GM12878 (cell line): ENCODE measurements around the gene EP400. TPM values are rescaled to one million over a fixed set of nuclear protein-coding genes. Genes with fewer than 3 reads are reported as not detected.

ENCODE experiments used
- ATAC-seq: fragments of 200-7000 bp; cut with Tn5 transposase; 3 replicates; pipeline ENCODE4 v1.9.1; 2020; ENCODE audit warnings: mild to moderate bottlenecking, moderate library complexity
- BruUV-seq: library from RNA; stranded (reverse); fragments of 400-500 nt; replicated peaks from 2 replicates; lab custom pipeline; 2021; lab: Mats Ljungman, UMichigan
- CTCF ChIA-PET: fragments of 300-600 bp; sonication (Branson Sonifier 250); formaldehyde crosslinking; extraction: SDS; loops from one replicate; lab custom pipeline; 2021; ENCODE audit warnings: inconsistent platforms; lab: Yijun Ruan, JAX
- POLR2A ChIA-PET: fragments of 350-600 bp; formaldehyde crosslinking; extraction: SDS; loops from one replicate; lab custom pipeline; 2021; ENCODE audit warnings: inconsistent platforms; lab: Charles Lee
- RAD21 ChIA-PET: fragments of 300-600 bp; sonication (Branson Sonifier 250); formaldehyde crosslinking; loops from one replicate; lab custom pipeline; 2023; ENCODE audit warnings: antibody characterized with exemption; ENCODE audit not compliant: unreplicated experiment; lab: Charles Lee
- SMC1A ChIA-PET: fragments of 300-600 bp; sonication (Branson Sonifier 250); formaldehyde crosslinking; loops from one replicate; lab custom pipeline; 2023; ENCODE audit not compliant: unreplicated experiment, uncharacterized antibody; lab: Charles Lee
- DNase-seq: peaks from one replicate; pipeline ENCODE4 v3.0.0-alpha.2; 2011; ENCODE audit warnings: low read depth, low spot score
- FAIRE-seq: peaks from 3 replicates; lab custom pipeline; 2011; peaks lifted over from hg19 to GRCh38; lab: Jason Lieb, UNC
- H2AFZ ChIP-seq: 2 replicates; pipeline ENCODE4 v1.6.0; 2011; ENCODE audit warnings: low read depth, low read length, control low read depth; ENCODE audit not compliant: control insufficient read depth
- H3K27ac ChIP-seq: 2 replicates; pipeline ENCODE4 v1.5.1; 2011; ENCODE audit warnings: control low read depth; ENCODE audit not compliant: control insufficient read depth, insufficient read depth
- H3K27me3 ChIP-seq, 2 experiments: replicated peaks in 1 of 2; 2 replicates each; pipeline versions ENCODE4 v1.6.0 to v1.6.1; 2011; ENCODE audit warnings: low read length in 1 of 2; ENCODE audit not compliant: control insufficient read depth in 2 of 2, insufficient read depth in 2 of 2
- H3K36me3 ChIP-seq, 2 experiments: 2 replicates each; pipeline ENCODE4 v1.5.1; 2011; ENCODE audit warnings: low read length in 1 of 2; ENCODE audit not compliant: control insufficient read depth in 2 of 2, insufficient read depth in 2 of 2
- H3K4me1 ChIP-seq: 2 replicates; pipeline ENCODE4 v1.6.1; 2011; ENCODE audit warnings: mild to moderate bottlenecking, low read length, moderate library complexity, mixed read lengths; ENCODE audit not compliant: control insufficient read depth, insufficient read depth
- H3K4me2 ChIP-seq: 2 replicates; pipeline ENCODE4 v1.6.0; 2011; ENCODE audit warnings: control low read depth; ENCODE audit not compliant: control insufficient read depth, insufficient read depth
- H3K4me3 ChIP-seq: fragments of 200-600 bp; sonication (generic); 2 replicates; pipeline ENCODE4 v1.5.1; 2016
- H3K79me2 ChIP-seq: 2 replicates; pipeline ENCODE4 v1.6.0; 2011; ENCODE audit warnings: low read length; ENCODE audit not compliant: control insufficient read depth, insufficient read depth
- H3K9ac ChIP-seq: 2 replicates; pipeline ENCODE4 v1.8.0; 2011; ENCODE audit warnings: low read length, control low read depth, mixed read lengths; ENCODE audit not compliant: control insufficient read depth, insufficient read depth
- H3K9me3 ChIP-seq: replicated peaks from 3 replicates; pipeline ENCODE4 v1.5.1; 2011; ENCODE audit warnings: mild to moderate bottlenecking, low read length; ENCODE audit not compliant: control insufficient read depth, insufficient read depth
- H4K20me1 ChIP-seq: 2 replicates; pipeline ENCODE4 v1.6.0; 2011; ENCODE audit not compliant: control insufficient read depth, insufficient read depth
- BRCA1 ChIP-seq: IDR thresholded peaks from 2 replicates; pipeline ENCODE4 v1.6.1; 2011; ENCODE audit warnings: low read depth, low read length, improper control_type of control experiment
- CBX3 ChIP-seq: fragments of 200-600 bp; sonication (generic); IDR thresholded peaks from 2 replicates; pipeline ENCODE4 v1.6.1; 2016; ENCODE audit warnings: low read depth, borderline replicate concordance
- CEBPB ChIP-seq, 2 experiments: fragments of 150-350 bp in 1 of 2; IDR thresholded peaks; 2 replicates each; pipeline ENCODE4 v1.6.1; 2012 to 2014; ENCODE audit warnings: low read depth in 2 of 2, low read length in 2 of 2, borderline replicate concordance in 1 of 2, inconsistent platforms in 1 of 2
- DPF2 ChIP-seq: fragments of 450-650 bp; IDR thresholded peaks from 2 replicates; pipeline ENCODE4 v1.6.1; 2017; ENCODE audit warnings: mild to moderate bottlenecking
- ETV6 ChIP-seq, 2 experiments: fragments of 450-650 bp in 1 of 2; IDR thresholded peaks in 1 of 2; conservative IDR thresholded peaks in 1 of 2; 2 replicates each; pipeline ENCODE4 v1.6.1; 2014; ENCODE audit warnings: antibody characterized with exemption in 1 of 2, borderline replicate concordance in 1 of 2, low read depth in 1 of 2, mild to moderate bottlenecking in 1 of 2, moderate library complexity in 1 of 2
- IKZF1 ChIP-seq: fragments of 450-650 bp; conservative IDR thresholded peaks from 2 replicates; pipeline ENCODE4 v1.6.1; 2017; ENCODE audit warnings: antibody characterized with exemption, mild to moderate bottlenecking
- JUND ChIP-seq: IDR thresholded peaks from 2 replicates; pipeline ENCODE4 v1.6.1; 2012; ENCODE audit warnings: low read depth, mild to moderate bottlenecking, low read length, improper control_type of control experiment, moderate library complexity
- NBN ChIP-seq: fragments of 450-650 bp; IDR thresholded peaks from 2 replicates; pipeline ENCODE4 v1.6.1; 2016
- NR2C1 ChIP-seq: fragments of 450-650 bp; IDR thresholded peaks from 2 replicates; pipeline ENCODE4 v1.6.1; 2017; ENCODE audit warnings: antibody characterized with exemption, mild to moderate bottlenecking, moderate library complexity
- POLR2AphosphoS2 ChIP-seq: IDR thresholded peaks from 2 replicates; pipeline ENCODE4 v1.6.1; 2011; ENCODE audit warnings: low read depth, mild to moderate bottlenecking, low read length, improper control_type of control experiment, moderate library complexity
- STAT3 ChIP-seq: IDR thresholded peaks from 2 replicates; pipeline ENCODE4 v1.6.1; 2011; ENCODE audit warnings: low read depth, low read length, improper control_type of control experiment
- ZNF207 ChIP-seq: fragments of 450-650 bp; IDR thresholded peaks from 2 replicates; pipeline ENCODE4 v1.6.1; 2014; ENCODE audit warnings: antibody characterized with exemption, mild to moderate bottlenecking, borderline replicate concordance
- ZNF217 ChIP-seq: fragments of 450-650 bp; IDR thresholded peaks from 2 replicates; pipeline ENCODE4 v1.6.1; 2017; ENCODE audit warnings: antibody characterized with exemption, mild to moderate bottlenecking
- WGBS: methylation state at CpG from one replicate; pipeline ENCODE4 v1.1.6; 2016; ENCODE audit warnings: low lambda C conversion rate; ENCODE audit not compliant: insufficient replicate concordance, insufficient coverage; ENCODE audit errors: missing lambda C conversion rate; 5-methylcytosine and 5-hydroxymethylcytosine counted together
- in situ Hi-C: fragments of 300-500 bp; cut with MboI; formaldehyde crosslinking; loops from 9 replicates; pipeline ENCODE4 v1.14.3; 2018; ENCODE audit warnings: mixed read lengths
- intact Hi-C: fragments of 100-400 bp; cut with micrococcal nuclease; formaldehyde crosslinking; loops from one replicate; pipeline ENCODE4 v1.14.2; 2022; ENCODE audit not compliant: unreplicated experiment
- polyA plus RNA-seq, 11 experiments: library from polyadenylated mRNA; depleted of rRNA in 4 of 11; unstranded in 6 of 11; stranded (reverse) in 5 of 11; fragments of >200 nt; fragmentation: Nextera tagmentation in 4 of 11; fragmentation: Illumina TruSeq in 1 of 11; extraction: Ambion mirVana in 4 of 11; extraction: Trizol in 1 of 11; gene quantifications; 1 replicate in 1 of 11; 2 replicates in 10 of 11; pipeline versions ENCODE4 v1.2.1 to v1.2.3, GENCODE V29; 2011 to 2016; ENCODE audit warnings: inconsistent platforms in 2 of 11, missing spikeins in 2 of 11, low read depth in 1 of 11
- total RNA-seq, 4 experiments: library from RNA; depleted of rRNA in 3 of 4; stranded (reverse); fragments of >200 nt in 3 of 4; fragmentation: Illumina TruSeq in 1 of 4; extraction: Trizol in 1 of 4; gene quantifications; 2 replicates each; pipeline versions ENCODE4 v1.2.1 to v1.2.3, GENCODE V29; 2013 to 2021
- TF ChIP-seq, protein P1 (sequence below): fragments of 450-650 bp; IDR thresholded peaks from 2 replicates; pipeline ENCODE4 v1.6.1; 2017; ENCODE audit warnings: mild to moderate bottlenecking, moderate library complexity
- TF ChIP-seq, protein P2 (sequence below): fragments of 450-650 bp; formaldehyde crosslinking; IDR thresholded peaks from 2 replicates; pipeline ENCODE4 v1.4.0; 2020; ENCODE audit warnings: mild to moderate bottlenecking, moderate library complexity

The EP400 gene
- total and polyA plus RNA-seq, 10 of the 15 experiments (the other 5 are each of a cell fraction or from before 2014, with no cell fraction given) = 3.8 to 44.2 (median 8.4) TPM

DNA sequence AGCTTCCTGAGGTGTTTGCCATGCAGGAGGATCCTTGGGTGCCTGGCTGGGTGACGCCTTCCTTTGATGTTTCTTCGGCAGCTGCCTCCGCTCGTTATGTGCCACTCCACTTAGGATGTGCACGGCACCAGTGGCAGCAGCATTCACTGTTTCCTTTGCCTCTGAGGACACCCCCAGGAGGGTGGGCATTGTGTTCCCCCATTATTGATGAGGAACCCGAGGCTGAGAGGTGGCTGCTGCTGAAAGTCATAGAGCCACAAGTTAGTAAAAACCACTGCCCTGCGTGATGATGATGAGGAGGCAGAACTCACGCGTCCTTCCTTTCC is 41.2 kb downstream of the EP400 start:
- DNase-seq (no peak), ATAC-seq (no peak), FAIRE-seq (no peak)
- Histone ChIP-seq H3K79me2 (no peaks in the 10 kb centered on the region), H4K20me1 (no peaks in the 10 kb centered on the region), H3K27me3 (no peaks in the 10 kb centered on the region), H3K9ac (no peak overlapping the region), H3K36me3 (peaks cover 24 to 27% of the 10 kb centered on the region in 2 experiments), H3K4me1 (peaks cover 9% of the 10 kb centered on the region), H3K9me3 (no peaks in the 10 kb centered on the region; the same call in 2 of the 3 replicates), H3K4me2 (no peak overlapping the region), H3K27ac (no peak overlapping the region), H3K4me3 (no peak overlapping the region), H2AFZ (no peak overlapping the region)
- intact Hi-C loops = no loop called here
- ChIA-PET CTCF (no interaction called here), RAD21 (no interaction called here), SMC1A (no interaction called here), POLR2A (no interaction called here)
- over 99% methylated on average over 9 of the region's 9 CpGs for WGBS
- TF ChIP-seq ZNF207 (no peak), CEBPB (IDR thresholded peaks at IDR 0.05; ENCODE audit: borderline replicate concordance in 1 of 2, low read depth in 2 of 2, low read length in 2 of 2) (no peak), NR2C1 (no peak), CBX3 (no peak), POLR2AphosphoS2 (no peak), DPF2 (no peak), ZNF217 (no peak), ETV6 (conservative IDR thresholded peaks at IDR 0.05 in 1 of 2, IDR thresholded peaks at IDR 0.05 in 1 of 2; ENCODE audit: borderline replicate concordance in 1 of 2, low read depth in 1 of 2) (no peak), NBN (no peak), BRCA1 (no peak), IKZF1 (no peak), STAT3 (no peak), JUND (no peak)
- TF ChIP-seq, protein P1, sequence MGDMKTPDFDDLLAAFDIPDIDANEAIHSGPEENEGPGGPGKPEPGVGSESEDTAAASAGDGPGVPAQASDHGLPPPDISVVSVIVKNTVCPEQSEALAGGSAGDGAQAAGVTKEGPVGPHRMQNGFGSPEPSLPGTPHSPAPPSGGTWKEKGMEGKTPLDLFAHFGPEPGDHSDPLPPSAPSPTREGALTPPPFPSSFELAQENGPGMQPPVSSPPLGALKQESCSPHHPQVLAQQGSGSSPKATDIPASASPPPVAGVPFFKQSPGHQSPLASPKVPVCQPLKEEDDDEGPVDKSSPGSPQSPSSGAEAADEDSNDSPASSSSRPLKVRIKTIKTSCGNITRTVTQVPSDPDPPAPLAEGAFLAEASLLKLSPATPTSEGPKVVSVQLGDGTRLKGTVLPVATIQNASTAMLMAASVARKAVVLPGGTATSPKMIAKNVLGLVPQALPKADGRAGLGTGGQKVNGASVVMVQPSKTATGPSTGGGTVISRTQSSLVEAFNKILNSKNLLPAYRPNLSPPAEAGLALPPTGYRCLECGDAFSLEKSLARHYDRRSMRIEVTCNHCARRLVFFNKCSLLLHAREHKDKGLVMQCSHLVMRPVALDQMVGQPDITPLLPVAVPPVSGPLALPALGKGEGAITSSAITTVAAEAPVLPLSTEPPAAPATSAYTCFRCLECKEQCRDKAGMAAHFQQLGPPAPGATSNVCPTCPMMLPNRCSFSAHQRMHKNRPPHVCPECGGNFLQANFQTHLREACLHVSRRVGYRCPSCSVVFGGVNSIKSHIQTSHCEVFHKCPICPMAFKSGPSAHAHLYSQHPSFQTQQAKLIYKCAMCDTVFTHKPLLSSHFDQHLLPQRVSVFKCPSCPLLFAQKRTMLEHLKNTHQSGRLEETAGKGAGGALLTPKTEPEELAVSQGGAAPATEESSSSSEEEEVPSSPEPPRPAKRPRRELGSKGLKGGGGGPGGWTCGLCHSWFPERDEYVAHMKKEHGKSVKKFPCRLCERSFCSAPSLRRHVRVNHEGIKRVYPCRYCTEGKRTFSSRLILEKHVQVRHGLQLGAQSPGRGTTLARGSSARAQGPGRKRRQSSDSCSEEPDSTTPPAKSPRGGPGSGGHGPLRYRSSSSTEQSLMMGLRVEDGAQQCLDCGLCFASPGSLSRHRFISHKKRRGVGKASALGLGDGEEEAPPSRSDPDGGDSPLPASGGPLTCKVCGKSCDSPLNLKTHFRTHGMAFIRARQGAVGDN = no peak
- TF ChIP-seq, protein P2, sequence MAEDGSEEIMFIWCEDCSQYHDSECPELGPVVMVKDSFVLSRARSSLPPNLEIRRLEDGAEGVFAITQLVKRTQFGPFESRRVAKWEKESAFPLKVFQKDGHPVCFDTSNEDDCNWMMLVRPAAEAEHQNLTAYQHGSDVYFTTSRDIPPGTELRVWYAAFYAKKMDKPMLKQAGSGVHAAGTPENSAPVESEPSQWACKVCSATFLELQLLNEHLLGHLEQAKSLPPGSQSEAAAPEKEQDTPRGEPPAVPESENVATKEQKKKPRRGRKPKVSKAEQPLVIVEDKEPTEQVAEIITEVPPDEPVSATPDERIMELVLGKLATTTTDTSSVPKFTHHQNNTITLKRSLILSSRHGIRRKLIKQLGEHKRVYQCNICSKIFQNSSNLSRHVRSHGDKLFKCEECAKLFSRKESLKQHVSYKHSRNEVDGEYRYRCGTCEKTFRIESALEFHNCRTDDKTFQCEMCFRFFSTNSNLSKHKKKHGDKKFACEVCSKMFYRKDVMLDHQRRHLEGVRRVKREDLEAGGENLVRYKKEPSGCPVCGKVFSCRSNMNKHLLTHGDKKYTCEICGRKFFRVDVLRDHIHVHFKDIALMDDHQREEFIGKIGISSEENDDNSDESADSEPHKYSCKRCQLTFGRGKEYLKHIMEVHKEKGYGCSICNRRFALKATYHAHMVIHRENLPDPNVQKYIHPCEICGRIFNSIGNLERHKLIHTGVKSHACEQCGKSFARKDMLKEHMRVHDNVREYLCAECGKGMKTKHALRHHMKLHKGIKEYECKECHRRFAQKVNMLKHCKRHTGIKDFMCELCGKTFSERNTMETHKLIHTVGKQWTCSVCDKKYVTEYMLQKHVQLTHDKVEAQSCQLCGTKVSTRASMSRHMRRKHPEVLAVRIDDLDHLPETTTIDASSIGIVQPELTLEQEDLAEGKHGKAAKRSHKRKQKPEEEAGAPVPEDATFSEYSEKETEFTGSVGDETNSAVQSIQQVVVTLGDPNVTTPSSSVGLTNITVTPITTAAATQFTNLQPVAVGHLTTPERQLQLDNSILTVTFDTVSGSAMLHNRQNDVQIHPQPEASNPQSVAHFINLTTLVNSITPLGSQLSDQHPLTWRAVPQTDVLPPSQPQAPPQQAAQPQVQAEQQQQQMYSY (CRISPR knock-in tag) = no peak
- in situ Hi-C loops = no loop called here
- no TSS peak for BruUV-seq
